HG03280 (cell line): ENCODE measurements around the gene NAGA.
A peak's percentile ranks its signal among the peaks of the same experiment; 100 is the strongest.
"Not testable (repeated sequence)": the region's sequence is repeated elsewhere in the genome, so short reads cannot be mapped to it uniquely, and the experiment has no call there.

Experiments used
- ATAC-seq: cut with Tn5 transposase; IDR thresholded peaks from one replicate; pipeline ENCODE4 v1.9.1; 2021; ENCODE audit warnings: mild to moderate bottlenecking, moderate library complexity; ENCODE audit not compliant: unreplicated experiment

Gene NAGA

DNA sequence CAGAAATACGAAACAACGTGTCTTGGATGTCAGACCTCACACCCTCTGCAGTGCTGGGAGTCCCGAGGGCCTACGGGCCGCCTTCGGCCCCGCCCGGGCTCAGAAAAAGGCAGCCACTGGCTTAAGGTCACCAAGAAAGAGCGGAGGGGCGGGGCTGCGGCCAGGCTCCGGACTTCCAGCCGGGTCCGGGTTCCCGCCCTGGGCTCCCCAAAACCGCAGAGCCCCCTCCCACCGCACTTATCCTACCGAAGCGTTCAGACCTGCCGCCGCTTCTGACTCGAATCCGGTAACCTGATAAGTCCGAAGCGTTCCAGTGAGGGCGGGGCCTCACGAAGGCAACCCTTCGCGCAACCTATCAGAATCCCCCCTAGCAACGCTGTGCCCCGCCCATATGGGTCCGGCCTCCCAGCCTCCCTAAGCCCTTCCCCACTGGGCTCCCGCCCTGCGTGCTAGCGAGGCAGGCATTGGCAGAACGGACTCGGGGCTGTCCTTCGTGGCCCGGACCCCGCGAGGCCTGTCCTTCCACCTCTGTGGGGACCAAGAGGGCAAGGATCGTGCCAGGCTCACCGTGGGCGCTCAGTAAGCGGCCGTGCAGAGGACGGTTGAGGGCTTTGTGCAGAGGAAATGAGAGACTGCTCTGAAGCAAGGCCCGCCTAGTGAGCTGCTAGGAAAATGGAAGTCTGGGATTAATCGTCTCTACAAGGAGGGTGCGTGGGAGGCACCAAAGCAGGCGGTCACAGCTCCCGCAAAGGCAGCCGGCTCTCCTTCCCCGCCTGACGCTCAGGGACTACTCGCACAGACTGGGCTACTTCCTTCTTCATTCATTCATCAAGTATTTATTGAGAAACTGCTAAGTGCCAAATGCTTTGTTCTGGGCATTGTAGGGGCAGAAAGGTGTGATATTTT, at the start of gene NAGA:
TSS of gene NAGA (minus strand) at position 296 of the 906 bp plus-strand sequence. CDS start 515 bp downstream, outside the sequence.
- ATAC-seq = peak; percentile 91

DNA sequence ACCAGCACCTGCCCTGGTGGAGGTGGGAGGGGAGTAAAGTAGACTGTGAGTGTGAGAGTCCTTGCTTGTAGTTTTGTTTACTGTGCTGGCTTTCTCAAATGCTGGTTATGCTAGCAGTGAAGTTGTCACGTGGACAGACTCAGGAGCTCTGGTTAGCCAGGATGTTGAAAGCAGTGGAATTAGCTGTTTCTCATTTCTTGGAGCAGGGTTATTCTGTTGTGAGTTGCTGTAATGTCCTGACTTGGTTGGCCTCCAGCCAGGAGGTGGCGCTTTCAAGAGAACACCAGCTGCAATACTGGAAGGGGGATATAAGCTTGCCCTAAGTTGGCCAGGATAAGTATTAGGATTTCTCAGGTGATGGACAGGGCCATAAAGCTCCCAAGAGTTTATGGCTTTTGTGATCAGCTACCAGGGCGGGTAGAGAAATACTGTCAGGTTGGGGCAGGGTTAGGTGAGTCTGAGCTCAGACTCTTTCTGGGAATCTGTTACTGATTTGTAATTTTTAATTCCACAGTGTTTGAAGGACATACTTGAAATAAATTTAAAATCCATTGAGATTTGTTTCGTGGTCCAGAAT, 46.3 kb upstream of the NAGA start:
- ATAC-seq = no peak

DNA sequence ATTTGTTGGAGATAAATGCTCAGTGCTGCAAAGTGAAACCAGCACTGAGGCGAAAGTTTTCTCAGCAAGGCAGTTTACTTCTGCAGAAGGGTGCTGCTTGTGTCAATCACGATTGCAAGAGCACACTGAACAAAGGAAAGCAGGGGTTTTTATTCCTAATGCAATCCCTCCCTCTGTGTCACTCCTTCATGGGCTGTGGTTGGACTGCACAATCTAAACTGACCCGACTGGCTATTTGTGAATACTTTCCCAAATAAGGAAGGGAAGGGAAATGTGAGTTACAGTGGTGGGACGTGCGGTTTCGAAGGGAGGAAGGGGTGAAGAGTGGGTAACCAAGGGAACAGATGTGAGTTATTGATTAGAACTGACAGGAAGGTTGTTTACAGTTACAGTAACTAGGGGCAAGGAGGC, 44.8 kb upstream of the NAGA start:
- ATAC-seq = not testable (repeated sequence)

DNA sequence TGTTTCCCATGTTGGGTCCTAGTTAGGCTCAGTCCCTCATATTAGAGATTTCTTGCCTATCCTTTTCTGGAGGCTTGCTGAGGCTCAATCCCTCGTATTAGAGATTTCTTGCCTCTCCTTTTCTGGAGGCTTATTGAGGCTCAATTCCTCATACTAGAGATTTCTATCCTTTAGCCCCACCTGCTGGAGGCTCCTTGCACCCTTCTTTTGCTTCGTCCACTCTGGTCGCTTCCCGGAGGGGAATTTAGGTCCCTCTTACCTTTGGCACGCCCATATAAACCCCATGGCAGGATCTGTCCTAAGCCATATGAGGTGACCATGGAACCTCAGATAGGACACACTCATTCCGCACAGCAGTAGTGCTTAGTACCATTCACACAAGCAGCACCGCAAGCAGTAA, 44.1 kb upstream of the NAGA start:
- no peak for ATAC-seq

DNA sequence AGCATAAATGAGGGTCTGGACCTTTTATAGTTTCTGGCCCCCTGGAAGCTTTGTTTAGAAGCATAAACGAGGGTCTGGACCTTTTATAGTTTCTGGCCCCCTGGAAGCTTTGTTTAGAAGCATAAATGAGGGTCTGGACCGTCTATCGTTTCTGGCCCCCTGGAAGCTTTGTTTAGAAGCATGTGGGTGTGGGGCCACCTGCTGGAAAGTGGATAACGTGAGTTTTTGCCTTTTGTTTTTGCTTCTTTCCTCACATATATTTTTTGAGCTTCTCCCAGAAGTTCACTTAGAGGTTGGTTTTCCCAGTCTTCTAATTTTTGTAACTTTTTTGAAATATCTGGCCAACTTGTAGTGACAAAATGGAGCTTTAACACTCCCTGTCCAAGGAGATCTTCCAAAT, 42.2 kb upstream of the NAGA start:
- not testable (repeated sequence) for ATAC-seq

DNA sequence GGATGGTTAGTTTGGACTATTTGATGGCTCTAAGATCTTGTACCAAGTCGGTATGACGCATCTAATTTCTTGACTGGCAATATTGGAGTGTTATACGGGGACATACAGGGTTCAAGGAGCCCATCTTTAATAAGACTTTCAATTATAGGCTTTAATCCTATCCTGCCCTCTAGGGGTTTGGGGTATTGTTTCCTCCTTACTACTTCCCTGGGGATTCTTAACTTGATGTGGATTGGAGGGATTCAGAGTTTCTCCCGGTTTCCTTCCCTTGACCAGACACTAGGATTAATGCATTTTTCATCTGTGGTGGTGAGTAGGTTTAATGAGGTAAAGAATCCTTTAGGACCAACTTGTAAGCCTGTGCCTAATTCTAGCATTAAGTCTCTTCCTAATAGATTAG, 41.2 kb upstream of the NAGA start:
- no peak for ATAC-seq

DNA sequence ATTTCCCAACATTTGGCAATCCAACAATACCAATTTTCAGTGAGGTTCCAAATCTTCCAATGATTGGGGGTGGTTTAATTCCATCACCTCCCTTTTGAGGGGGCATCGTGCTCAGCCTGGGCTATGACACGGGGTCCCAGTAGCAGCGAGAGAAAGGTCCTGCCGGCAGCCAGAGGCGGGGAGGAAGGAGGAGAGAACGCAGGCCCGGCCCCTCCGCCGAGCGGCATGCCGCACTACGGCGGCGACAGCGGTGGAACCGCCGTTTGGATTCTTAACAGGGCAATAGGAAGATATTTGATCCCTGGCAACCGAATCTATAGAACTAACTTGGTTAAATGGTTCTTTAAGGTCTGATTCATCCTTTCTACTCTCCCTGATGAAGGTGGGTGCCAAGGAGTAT, 38.2 kb upstream of the NAGA start:
- no peak for ATAC-seq

DNA sequence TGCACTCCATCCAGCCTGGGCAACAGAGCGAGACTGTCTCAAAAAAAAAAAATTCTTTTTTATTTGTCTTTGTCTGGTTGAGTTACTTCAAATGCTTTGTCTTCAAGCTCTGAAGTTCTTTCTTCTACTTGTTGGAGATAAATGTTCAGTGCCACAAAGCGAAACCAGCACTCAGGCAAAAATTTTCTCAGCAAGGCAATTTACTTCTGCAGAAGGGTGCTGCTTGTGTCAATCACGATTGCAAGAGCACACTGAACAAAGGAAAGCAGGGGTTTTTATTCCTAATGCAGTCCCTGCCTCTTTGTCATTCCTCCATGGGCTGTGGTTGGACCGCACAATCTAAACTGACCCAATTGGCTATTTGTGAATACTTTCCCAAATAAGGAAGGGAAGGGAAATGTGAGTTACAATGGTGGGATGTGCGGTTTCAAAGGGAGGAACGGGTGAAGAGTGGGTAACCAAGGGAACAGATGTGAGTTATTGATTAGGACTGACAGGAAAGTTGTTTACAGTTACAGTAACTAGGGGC, 33.8 kb upstream of the NAGA start:
- ATAC-seq = not testable (repeated sequence)

DNA sequence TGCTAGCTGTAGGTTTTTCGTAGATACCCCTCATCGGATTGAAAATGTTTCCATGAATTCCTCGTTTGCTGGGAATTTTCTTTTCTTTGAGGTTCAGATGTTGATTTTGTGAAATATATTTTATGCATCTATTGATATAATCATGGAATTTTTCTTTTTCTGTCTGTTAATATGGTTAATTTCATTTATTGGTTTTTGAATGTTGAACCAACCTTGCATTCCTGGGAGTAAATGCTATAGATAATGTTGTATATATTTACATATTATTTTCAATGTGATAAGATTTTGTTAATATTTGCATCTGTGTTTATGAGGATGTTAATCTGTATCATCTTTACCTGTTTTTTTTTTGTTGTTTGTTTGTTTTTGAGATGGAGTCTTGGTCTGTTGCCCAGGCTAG, 30.6 kb upstream of the NAGA start:
- no peak for ATAC-seq

DNA sequence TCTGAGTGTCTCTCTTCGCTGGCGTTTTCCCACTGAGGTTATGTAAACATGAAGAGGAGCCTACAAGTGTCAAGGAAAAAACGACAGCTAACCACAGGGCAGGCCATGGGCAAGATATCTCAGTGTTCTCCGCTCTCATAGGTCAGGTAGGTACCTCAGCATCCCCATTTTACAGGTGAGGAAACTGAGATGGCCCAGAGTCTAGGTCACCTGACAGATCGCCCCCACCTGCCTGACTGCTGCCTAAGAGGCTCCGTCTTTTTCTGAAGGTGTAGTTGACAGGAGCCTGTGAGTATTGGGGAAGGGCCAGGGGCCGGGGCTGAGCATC, 20.8 kb upstream of the NAGA start:
- no peak for ATAC-seq

DNA sequence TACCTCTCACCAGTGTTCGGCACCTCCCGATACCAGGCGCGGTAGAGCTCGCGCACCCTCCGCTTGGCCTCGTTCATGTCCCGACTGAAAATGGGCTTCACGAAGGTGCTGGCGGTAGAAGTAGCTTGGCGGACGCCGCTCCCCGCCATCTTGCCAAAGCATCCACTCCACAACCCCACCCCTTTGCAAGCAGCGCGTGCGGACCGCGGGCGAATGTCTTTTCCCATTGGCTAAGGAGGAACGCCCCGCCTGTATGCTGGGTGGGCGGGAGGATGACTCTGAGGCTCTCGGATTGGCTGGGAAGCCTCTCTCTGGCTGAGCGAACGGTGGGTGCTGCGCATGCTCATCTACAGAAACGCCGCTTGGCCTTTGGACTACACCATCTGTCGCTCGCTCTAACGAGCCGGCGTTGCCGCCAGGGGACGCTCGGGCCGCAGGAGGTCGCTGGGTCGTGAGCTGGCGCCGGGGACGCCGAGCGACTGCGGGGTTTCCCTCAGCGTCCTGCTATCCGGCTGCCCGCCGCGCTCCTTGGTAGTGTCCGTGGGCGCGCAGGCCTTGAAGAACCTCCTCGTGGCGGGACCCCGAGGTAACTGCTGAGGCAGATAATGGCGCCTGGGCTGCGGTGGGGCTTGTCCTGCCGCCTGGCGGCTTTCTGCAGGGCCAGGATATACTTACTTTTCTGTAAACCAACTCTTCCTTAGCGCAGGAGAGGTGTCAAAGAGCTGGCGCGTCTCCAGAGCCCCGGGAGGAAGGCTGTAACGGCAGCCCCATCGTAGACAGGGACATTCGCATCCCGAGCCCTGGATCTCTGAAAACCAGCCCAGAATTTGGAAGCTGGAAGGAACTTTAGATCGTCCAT, 20.2 kb upstream of the NAGA start, which contains the start of gene NDUFA6:
TSS of gene NDUFA6 (minus strand) at position 177 of the 859 bp plus-strand sequence. CDS start at position 149, 28 bp downstream.
- peak; percentile 93 for ATAC-seq

DNA sequence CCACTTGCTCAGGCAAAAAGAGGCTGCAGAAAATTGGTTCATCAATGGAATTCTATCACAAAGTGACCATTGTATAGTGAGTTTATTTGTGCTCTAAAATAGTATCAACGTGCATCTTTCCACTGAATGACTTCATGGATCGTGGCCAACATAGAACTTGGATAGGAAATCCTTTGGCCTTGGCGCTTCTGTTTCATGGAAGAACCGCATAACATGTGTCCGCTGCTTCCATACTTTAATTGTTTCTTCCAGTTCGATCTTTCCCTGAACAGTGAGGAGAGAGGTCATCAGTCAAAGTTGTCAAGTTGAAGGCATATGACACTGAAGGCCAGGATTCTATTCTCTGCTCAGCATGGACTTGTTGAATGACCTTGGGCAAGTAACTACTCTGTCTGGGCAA, 15.4 kb upstream of the NAGA start:
- no peak for ATAC-seq

DNA sequence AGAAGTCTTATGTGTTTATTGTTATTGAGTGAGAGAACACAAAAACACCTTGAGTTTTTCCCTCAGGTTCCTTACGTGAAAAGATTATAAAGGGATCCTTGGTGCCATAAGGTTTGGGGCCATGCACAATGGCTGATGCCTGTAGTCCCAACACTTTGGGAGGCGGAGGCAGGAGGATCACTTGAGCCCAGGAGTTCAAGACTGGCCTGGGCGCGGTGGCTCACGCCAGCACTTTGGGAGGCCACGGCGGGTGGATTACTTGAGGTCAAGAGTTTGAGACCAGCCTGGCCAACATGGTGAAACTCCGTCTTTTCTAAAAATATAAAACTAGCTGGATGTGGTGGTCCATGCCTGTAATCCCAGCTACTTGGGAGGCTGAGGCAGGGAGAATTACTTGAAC, 14.3 kb upstream of the NAGA start:
- ATAC-seq = no peak

DNA sequence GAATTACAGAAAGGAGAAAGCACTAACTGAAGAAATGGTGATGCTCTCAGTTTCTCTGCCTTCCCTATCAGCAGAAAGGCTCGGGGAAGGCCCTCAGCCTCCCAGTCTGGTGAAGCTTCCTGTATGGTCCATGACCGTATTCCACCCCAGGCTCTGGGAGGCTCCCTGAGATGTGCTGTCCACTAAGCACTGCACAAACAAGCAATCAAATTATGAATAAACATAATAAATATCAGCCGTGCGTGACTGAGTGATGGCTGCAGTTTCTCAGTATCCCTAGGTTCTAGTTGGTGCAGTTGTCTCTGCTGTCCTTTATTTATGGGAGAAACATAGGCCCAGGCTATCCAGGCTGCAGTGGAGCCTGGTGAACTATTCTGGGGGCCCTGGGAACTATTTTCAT, 12.5 kb upstream of the NAGA start:
- no peak for ATAC-seq

DNA sequence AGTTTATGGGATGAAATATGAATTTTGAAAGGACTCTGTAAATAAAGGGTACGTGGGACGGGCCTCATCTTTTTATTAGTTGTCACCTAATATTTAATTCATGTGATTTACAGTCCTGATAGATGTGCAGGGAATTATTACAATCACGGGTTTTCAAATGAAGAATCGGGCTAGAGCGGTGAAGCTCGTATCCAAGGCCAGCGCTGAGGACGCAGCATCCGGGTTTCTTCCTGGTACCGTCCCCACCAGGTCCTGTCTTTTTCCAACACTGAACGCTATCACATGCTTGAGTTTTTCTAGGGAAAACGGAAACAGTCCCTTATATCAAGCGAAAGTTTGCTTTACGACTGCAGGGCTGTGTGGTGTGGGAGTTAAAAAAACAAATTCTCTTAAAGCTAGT, 9.7 kb upstream of the NAGA start:
- ATAC-seq = no peak

DNA sequence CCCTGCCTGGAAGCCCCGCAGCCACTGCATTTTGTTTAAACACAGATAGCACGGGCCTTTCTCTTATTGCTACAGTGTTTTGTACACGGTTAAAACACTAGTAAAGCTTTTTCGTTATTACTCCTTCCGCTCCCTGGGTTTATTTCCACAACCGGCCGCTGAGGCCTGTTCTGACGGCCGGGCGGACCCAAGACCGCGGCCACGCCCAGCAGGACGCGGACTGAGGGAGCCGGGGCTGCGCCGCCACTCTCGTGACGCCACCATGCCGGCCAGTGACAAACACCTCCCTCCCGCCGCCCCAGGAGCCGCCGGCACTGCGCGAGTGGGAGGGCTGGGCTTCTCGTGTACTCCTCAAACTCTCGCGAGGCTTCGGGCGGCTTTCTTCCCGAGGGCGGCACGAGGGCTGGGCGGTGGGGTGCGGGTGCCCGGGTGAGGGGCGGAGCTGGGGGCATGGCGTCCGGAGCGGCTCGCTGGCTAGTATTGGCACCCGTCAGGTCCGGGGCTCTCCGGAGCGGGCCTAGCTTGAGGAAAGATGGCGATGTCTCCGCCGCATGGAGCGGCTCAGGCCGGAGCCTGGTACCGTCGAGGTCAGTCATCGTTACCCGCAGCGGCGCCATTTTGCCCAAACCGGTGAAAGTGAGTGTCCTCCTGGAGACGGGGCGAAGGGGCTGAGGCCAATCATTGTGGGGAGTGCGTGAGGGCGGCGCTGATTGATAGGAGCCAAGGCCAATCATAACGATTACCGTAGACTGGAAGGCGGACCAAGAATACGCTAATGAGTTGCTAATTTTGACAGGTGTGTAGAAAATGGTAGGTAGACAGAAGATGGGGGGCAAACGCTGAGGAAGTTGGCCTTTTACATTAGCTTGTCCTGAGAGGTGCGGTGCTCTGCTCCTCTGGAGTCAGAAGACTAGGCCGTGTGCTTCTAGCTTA, 9.0 kb upstream of the NAGA start, which contains the start of gene SMDT1:
TSS of gene SMDT1 (plus strand) at position 382 of the 933 bp plus-strand sequence. CDS start at position 451, 69 bp downstream.
- peak; percentile 80 for ATAC-seq

DNA sequence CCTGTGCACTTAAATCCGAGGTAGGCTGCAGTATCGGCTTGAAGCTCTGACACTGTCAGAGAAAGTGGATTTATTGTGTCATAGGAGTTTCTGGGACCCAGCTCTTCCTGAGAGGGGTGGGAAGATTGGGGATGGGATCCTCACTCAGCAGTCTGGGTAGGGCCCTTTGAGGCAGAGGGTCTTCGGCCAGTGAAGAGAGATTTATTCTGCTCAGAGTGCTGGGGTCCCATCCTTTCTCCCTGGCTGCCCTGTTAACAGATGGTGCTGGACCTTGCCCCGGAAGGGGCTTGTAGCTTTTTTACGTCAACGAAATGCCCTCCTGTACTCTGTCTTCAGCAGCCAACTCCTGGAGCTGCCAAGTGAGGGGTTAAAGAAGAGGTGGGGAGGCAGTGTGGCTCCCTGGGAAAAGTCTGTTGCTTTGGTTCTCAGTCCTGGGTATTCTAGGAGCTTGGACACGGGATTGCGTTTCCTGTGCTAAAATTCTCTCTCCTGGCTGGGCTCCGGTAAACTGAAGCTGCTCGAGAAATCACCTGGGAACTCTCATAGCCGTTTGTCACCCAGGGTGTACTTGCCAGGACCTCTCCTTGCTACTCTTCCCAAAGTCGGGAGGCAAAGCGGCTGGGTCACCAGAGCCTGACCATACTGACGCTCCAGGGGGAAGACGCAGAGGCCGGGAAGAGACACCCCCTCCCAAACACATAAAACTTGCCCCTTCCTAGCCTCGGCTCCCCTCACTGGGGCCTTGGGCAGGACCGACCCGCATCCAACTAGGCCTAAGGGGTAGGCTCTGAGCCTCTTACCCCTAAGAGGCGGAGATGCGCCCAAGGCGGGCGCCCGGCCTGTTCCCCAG, 8.1 kb upstream of the NAGA start:
- ATAC-seq = peak; percentile 6

DNA sequence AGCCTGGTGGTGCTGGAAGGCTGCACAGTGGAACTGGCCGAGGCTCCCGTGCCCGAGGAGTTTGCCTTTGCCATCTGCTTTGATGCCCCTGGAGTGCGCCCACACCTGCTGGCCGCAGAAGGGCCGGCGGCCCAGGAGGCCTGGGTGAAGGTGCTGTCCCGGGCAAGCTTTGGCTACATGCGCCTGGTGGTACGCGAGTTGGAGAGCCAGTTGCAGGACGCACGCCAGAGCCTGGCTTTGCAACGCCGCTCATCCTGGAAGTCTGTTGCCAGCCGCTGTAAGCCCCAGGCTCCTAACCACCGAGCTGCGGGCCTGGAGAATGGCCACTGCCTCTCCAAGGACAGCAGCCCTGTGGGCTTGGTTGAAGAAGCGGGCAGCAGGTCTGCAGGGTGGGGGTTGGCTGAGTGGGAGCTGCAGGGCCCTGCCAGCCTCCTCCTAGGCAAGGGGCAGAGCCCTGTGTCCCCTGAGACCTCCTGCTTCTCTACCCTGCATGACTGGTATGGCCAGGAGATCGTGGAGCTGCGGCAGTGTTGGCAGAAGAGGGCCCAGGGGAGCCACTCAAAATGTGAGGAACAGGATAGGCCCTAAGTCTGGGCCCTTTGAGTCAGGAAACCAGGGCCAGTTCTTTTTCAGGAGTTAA, 7.0 kb upstream of the NAGA start:
- no peak for ATAC-seq
